Panc1 (cell line): Measurements from ENCODE around the gene WFS1. TPM values are rescaled to one million over a fixed set of nuclear protein-coding genes. Genes with fewer than 3 reads are reported as not detected.

Experiments used
- ATAC-seq: fragments of 200-7000 bp; cut with Tn5 transposase; 2 replicates; pipeline ENCODE4 v1.9.1; 2020; ENCODE audit warnings: mild to moderate bottlenecking, moderate library complexity
- Bru-seq: library from RNA; stranded (reverse); fragments of 400-500 nt; gene quantifications from one replicate; lab custom pipeline; 2021; lab: Mats Ljungman, UMichigan
- BruChase-seq, 2 experiments: library from RNA; stranded (reverse); fragments of 400-500 nt; gene quantifications; one replicate each; lab custom pipeline; 2021; lab: Mats Ljungman, UMichigan
- BruUV-seq: library from RNA; stranded (reverse); fragments of 400-500 nt; replicated peaks from 2 replicates; lab custom pipeline; 2021; lab: Mats Ljungman, UMichigan
- CTCF ChIA-PET: fragments of 300-600 bp; sonication (Branson Sonifier 250); formaldehyde crosslinking; loops from one replicate; lab custom pipeline; 2022; ENCODE audit warnings: antibody characterized with exemption; lab: Charles Lee
- POLR2A ChIA-PET: fragments of 300-600 bp; sonication (Branson Sonifier 250); formaldehyde crosslinking; loops from one replicate; lab custom pipeline; 2022; ENCODE audit warnings: antibody characterized with exemption; lab: Charles Lee
- DNase-seq: peaks from one replicate; pipeline ENCODE4 v3.0.0-alpha.2; 2010; ENCODE audit warnings: low read depth, low spot score
- H3K27ac ChIP-seq: 2 replicates; pipeline ENCODE4 v1.5.1; 2011; ENCODE audit warnings: mild to moderate bottlenecking, low read length, inconsistent platforms
- H3K27me3 ChIP-seq: fragments of 200-500 bp; sonication (Bioruptor generic); 2 replicates; pipeline ENCODE4 v1.6.0; 2014; ENCODE audit warnings: low read length, inconsistent platforms; ENCODE audit not compliant: control insufficient read depth, insufficient read depth
- H3K36me3 ChIP-seq: fragments of 200-500 bp; sonication (Bioruptor generic); 2 replicates; pipeline ENCODE4 v1.5.1; 2014; ENCODE audit warnings: inconsistent platforms, mild to moderate bottlenecking, low read length, moderate library complexity; ENCODE audit not compliant: control insufficient read depth, insufficient read depth
- H3K4me1 ChIP-seq: 2 replicates; pipeline ENCODE4 v1.5.1; 2011; ENCODE audit warnings: inconsistent platforms, mild to moderate bottlenecking, low read length, moderate library complexity; ENCODE audit not compliant: control insufficient read depth, insufficient read depth
- H3K4me3 ChIP-seq, 2 experiments: 2 replicates each; pipeline ENCODE4 v1.5.1; 2011 to 2012; ENCODE audit warnings: low read depth in 2 of 2, low read length in 2 of 2, mild to moderate bottlenecking in 2 of 2, inconsistent platforms in 1 of 2, moderate library complexity in 1 of 2
- H3K9me3 ChIP-seq: fragments of 200-500 bp; sonication (Bioruptor generic); 2 replicates; pipeline ENCODE4 v1.5.1; 2014; ENCODE audit warnings: low read depth, mild to moderate bottlenecking, inconsistent platforms, low read length, moderate library complexity; ENCODE audit not compliant: control insufficient read depth, insufficient read depth
- CTCF ChIP-seq: fragments of 450-650 bp; IDR thresholded peaks from 2 replicates; pipeline ENCODE4 v1.5.1; 2017; ENCODE audit warnings: mild to moderate bottlenecking
- POLR2AphosphoS5 ChIP-seq: IDR thresholded peaks from 2 replicates; pipeline ENCODE4 v1.6.1; 2012; ENCODE audit warnings: mild to moderate bottlenecking, low read depth, low read length, moderate library complexity
- REST ChIP-seq, 2 experiments: IDR thresholded peaks; 2 replicates each; pipeline ENCODE4 v1.6.1; 2011 to 2012; ENCODE audit warnings: low read depth in 2 of 2, control low read depth in 1 of 2, low read length in 1 of 2, mild to moderate bottlenecking in 1 of 2, moderate library complexity in 1 of 2; ENCODE audit not compliant: insufficient read depth in 1 of 2
- SIN3A ChIP-seq: IDR thresholded peaks from 2 replicates; pipeline ENCODE4 v1.6.1; 2012; ENCODE audit warnings: low read depth, mild to moderate bottlenecking, low read length, moderate library complexity, borderline replicate concordance; ENCODE audit not compliant: insufficient read depth
- TCF7L2 ChIP-seq: IDR thresholded peaks from 2 replicates; pipeline ENCODE4 v1.6.1; 2011; ENCODE audit warnings: mild to moderate bottlenecking, low read depth, low read length, inconsistent platforms
- in situ Hi-C: cut with HindIII; loops from 2 replicates; pipeline ENCODE4 v1.10.0; 2016; ENCODE audit warnings: low sequenced_read_pairs, low pct_unique_long_range_greater_than_20kb
- intact Hi-C: fragments of 100-400 bp; cut with micrococcal nuclease; formaldehyde crosslinking; loops from one replicate; pipeline ENCODE4 v1.10.0; 2022; ENCODE audit not compliant: unreplicated experiment
- long read RNA-seq: library from polyadenylated mRNA; unstranded; transcript quantifications from one replicate; pipeline ENCODE4 v2.0.0, GENCODE V29; 2021; ENCODE audit not compliant: unreplicated experiment
- polyA plus RNA-seq: library from polyadenylated mRNA; unstranded; fragments of >200 nt; gene quantifications from one replicate; pipeline ENCODE4 v1.2.1, GENCODE V29; 2012; ENCODE audit warnings: missing spikeins; ENCODE audit not compliant: insufficient read length
- total RNA-seq: library from RNA; stranded (reverse); gene quantifications from one replicate; pipeline ENCODE4 v1.2.1, GENCODE V29; 2021; ENCODE audit not compliant: unreplicated experiment

The WFS1 gene
- 67.5 TPM for total RNA-seq
- 91.6 TPM for polyA plus RNA-seq
- percentile 59 among the genes with signal in this experiment for Bru-seq, nascent RNA
- BruChase-seq, experiment 1, labeled RNA remaining after a 2-hour chase = percentile 57 among the genes with signal in this experiment
- BruChase-seq, experiment 2, labeled RNA remaining after a 6-hour chase = percentile 73 among the genes with signal in this experiment
- long read RNA-seq, transcript WFS1-202 (8 exons, 3,255 nt) = minor isoform, 11 of 174 reads
- long read RNA-seq, transcript WFS1-206 (2 exons, 570 nt) = minor isoform, 9 of 174 reads
- long read RNA-seq, transcript WFS1-201 (8 exons, 3,640 nt) = major isoform, 75 of 174 reads
- long read RNA-seq, partial matches to known transcripts = 17 of 174 reads
- long read RNA-seq, other reads (novel, unspliced or antisense) = 61 of 174 reads

- Histone ChIP-seq H3K9me3 (no peaks in the 10 kb centered on the region), H3K4me3 (peak within 1 kb of the TSS; percentile 74 to 79), H3K27me3 (no peaks in the 10 kb centered on the region), H3K27ac (peak within 1 kb of the TSS; percentile 69), H3K36me3 (no peaks in the 10 kb centered on the region), H3K4me1 (peaks cover 44% of the 10 kb centered on the region)
- ChIA-PET CTCF (no interaction called here), POLR2A (interaction anchor here (0.6 kb wide), 1 partner anchor 8 kb away, joined by 3 read pairs; no protein-coding TSS in a partner anchor)
- intact Hi-C loops = no loop called here
- DNase-seq (peak; percentile 64), ATAC-seq (peak; percentile 97)
- BruUV-seq = no TSS peak
- in situ Hi-C loops = no loop called here
- TF ChIP-seq REST (IDR thresholded peaks at IDR 0.05; ENCODE audit: insufficient read depth in 1 of 2, low read depth in 2 of 2, low read length in 1 of 2) = 0 out of 4 replicates have a peak, but pooled peaks of 1 of the 2 experiments have one; percentile 31
- TF ChIP-seq CTCF = no peak
- peak; percentile 61; the same call in 1 of the 2 replicates for TF ChIP-seq SIN3A
- no peak for TF ChIP-seq TCF7L2
- TF ChIP-seq POLR2AphosphoS5 = peak; percentile 43; the same call in 1 of the 2 replicates
Measured at GRCh38 chr4:6269616-6270511, at the start of gene WFS1. Gene WFS1, plus strand, starts transcription at chr4:6269850. Its CDS starts 7,606 bp downstream, at chr4:6277456.

GRCh38 chr4:6221301-6221850 is 48.3 kb upstream of the WFS1 start:
- BruUV-seq = no TSS peak
- H3K27ac ChIP-seq = no peak overlapping the region
- H3K4me1 ChIP-seq = no peaks in the 10 kb centered on the region
- intact Hi-C loops = no loop called here
- H3K9me3 ChIP-seq = no peaks in the 10 kb centered on the region
- TF ChIP-seq SIN3A = no peak
- no peak for TF ChIP-seq CTCF
- no peak for TF ChIP-seq TCF7L2
- TF ChIP-seq REST (IDR thresholded peaks at IDR 0.05; ENCODE audit: insufficient read depth in 1 of 2, low read depth in 2 of 2, low read length in 1 of 2) = no peak
- TF ChIP-seq POLR2AphosphoS5 = no peak
- in situ Hi-C loops = no loop called here
- ChIA-PET POLR2A (no interaction called here), CTCF (no interaction called here)
- H3K27me3 ChIP-seq = peaks cover 19% of the 10 kb centered on the region
- H3K36me3 ChIP-seq = no peaks in the 10 kb centered on the region; the same call in 1 of the 2 replicates
- no peak overlapping the region for H3K4me3 ChIP-seq
- DNase-seq (no peak), ATAC-seq (no peak)
